Right atrium auricular region (tissue), 2 donors: ENCODE data around the gene COMMD2. TPM values are rescaled to one million over a fixed set of nuclear protein-coding genes. Genes with fewer than 3 reads are reported as not detected.

Experiments used
- DNase-seq: peaks from one replicate; pipeline ENCODE4 v3.0.0-alpha.2; 2019; ENCODE audit warnings: low spot score
- H3K27ac ChIP-seq, 2 donors: fragments of 200-600 bp; sonication (generic); 1 replicate in 1 of 2; 2 replicates in 1 of 2; pipeline ENCODE4 v1.5.1; 2016 to 2019
- H3K27me3 ChIP-seq, 2 donors: fragments of 200-600 bp; sonication (generic); one replicate each; pipeline versions ENCODE4 v1.5.1 to v1.6.0; 2017 to 2019
- H3K36me3 ChIP-seq: fragments of 200-600 bp; sonication (generic); one replicate; pipeline ENCODE4 v1.5.1; 2016
- H3K4me1 ChIP-seq, 2 donors: fragments of 200-600 bp; sonication (generic); one replicate each; pipeline versions ENCODE4 v1.5.1 to v1.6.0; 2017 to 2019
- H3K4me3 ChIP-seq, 2 donors: fragments of 200-600 bp; sonication (generic); 1 replicate in 1 of 2; 2 replicates in 1 of 2; pipeline ENCODE4 v1.5.1; 2017 to 2019; ENCODE audit warnings: mild to moderate bottlenecking in 1 of 2, moderate library complexity in 1 of 2
- H3K9me3 ChIP-seq, 2 donors: fragments of 200-600 bp; sonication (generic); one replicate each; pipeline ENCODE4 v1.5.1; 2019
- total RNA-seq, 2 donors: library from RNA; depleted of rRNA; stranded (reverse); fragments of >200 nt; gene quantifications; one replicate each; pipeline ENCODE4 v1.1.0, GENCODE V29; 2016
- TF ChIP-seq, protein P1 (sequence below), 2 donors: fragments of 200-600 bp; sonication (generic); IDR thresholded peaks; one replicate each; pipeline ENCODE4 v1.5.1; 2019; ENCODE audit warnings: antibody characterized with exemption in 2 of 2

COMMD2 gene
- total RNA-seq, 2 donors from 2014 or later = 10.3 to 10.6 TPM

DNA sequence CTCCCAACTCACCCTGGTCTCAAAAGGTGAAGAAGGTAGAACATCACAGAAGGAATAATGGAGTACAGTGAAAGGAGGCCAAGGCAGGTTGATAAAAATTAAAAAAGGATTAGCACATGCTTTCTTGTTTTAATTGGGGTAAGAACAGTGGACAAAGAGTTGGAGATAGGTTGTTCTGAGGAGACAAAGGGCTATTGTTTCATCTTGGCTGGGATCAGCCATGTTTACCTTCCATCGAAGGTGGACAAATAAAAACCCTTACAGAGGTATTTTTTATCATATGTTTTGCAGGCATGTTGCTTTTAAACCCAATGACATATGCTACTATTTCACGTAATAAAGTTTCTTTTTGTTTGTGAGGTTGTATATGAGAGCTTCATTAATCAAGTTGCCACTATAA lies 12.9 kb downstream of the COMMD2 start:
- H3K9me3 ChIP-seq = no peaks in the 10 kb centered on the region
- H3K36me3 ChIP-seq = peaks cover 35% of the 10 kb centered on the region
- H3K27me3 ChIP-seq = no peaks in the 10 kb centered on the region
- H3K27ac ChIP-seq = no peak overlapping the region
- TF ChIP-seq, protein P1, sequence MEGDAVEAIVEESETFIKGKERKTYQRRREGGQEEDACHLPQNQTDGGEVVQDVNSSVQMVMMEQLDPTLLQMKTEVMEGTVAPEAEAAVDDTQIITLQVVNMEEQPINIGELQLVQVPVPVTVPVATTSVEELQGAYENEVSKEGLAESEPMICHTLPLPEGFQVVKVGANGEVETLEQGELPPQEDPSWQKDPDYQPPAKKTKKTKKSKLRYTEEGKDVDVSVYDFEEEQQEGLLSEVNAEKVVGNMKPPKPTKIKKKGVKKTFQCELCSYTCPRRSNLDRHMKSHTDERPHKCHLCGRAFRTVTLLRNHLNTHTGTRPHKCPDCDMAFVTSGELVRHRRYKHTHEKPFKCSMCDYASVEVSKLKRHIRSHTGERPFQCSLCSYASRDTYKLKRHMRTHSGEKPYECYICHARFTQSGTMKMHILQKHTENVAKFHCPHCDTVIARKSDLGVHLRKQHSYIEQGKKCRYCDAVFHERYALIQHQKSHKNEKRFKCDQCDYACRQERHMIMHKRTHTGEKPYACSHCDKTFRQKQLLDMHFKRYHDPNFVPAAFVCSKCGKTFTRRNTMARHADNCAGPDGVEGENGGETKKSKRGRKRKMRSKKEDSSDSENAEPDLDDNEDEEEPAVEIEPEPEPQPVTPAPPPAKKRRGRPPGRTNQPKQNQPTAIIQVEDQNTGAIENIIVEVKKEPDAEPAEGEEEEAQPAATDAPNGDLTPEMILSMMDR (IDR thresholded peaks at IDR 0.05) = no peak
- H3K4me3 ChIP-seq = no peak overlapping the region
- H3K4me1 ChIP-seq = no peaks in the 10 kb centered on the region
- no peak for DNase-seq

DNA sequence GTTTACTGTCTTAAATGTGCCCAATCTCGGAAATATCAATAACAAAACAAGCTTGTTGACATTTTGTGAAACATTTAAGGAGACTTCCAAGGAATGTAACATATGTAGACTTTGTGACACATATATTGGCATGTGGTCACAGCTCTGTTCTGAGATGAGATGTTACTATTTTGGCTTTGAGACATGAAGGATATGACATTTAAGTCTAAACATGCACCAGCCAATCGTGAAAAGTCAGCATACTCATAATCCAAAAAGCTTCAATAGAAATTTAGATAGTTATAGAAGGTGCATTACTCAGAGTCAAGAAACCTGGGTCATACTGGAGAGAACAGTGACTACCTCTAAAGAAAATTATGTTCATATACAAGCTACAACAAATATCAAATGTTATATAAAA lies 13.4 kb downstream of the COMMD2 start:
- Histone ChIP-seq H3K4me1 (no peaks in the 10 kb centered on the region), H3K27me3 (no peaks in the 10 kb centered on the region), H3K27ac (no peak overlapping the region), H3K4me3 (no peak overlapping the region), H3K9me3 (no peaks in the 10 kb centered on the region), H3K36me3 (peaks cover 30% of the 10 kb centered on the region)
- DNase-seq = no peak
- TF ChIP-seq, protein P1 (IDR thresholded peaks at IDR 0.05) = no peak

DNA sequence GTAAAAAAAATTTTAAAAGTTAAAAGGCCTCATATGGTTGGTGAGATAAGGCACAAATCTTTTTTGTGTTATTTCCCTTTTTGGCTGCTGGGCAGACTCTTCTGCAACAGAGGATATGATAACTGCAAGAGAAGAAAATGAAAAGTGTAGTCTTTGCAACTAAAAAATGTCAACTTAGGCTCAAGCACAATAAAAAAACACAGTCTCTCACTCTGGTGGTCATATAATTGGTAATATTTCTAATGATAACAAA lies 15.4 kb downstream of the COMMD2 start:
- H3K27ac ChIP-seq = no peak overlapping the region
- peaks cover 25% of the 10 kb centered on the region for H3K36me3 ChIP-seq
- H3K4me1 ChIP-seq = no peaks in the 10 kb centered on the region
- no peak for DNase-seq
- H3K27me3 ChIP-seq = no peaks in the 10 kb centered on the region
- TF ChIP-seq, protein P1 (IDR thresholded peaks at IDR 0.05) = no peak
- no peak overlapping the region for H3K4me3 ChIP-seq
- no peaks in the 10 kb centered on the region for H3K9me3 ChIP-seq

DNA sequence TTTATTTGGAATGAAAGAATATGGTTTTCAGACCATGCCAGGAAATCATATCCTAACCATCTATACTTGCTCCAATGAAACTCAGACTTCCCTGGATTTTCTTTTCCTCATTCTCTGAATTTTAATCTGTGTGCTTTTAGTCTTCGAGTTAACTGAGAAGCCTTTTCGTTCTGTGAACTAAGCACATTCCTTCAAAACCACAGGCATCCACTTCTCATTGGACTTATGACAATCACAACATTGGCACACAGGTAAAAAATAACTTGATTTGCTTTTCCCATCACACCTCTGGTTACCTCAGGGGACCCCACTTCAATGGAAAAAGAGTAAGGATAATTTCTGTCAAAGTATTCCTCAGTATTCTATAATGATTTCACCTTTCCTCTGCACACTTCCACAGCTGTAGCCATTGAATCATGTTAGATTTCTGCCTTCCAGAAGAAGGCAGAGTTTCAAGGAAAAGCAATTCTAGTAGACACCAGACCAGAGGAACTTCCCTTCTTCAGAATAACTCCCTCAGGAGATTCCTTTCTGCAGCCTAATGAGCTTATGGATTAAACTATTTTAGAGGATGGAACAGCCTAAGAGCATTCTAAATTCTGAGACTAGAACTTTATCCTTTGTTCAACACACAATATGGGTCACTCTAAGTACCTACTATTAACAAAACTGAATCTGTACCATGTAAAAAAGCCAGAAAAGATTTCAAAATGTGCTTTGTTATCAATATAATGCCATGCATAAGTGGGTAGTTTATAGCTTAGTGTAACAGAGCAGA lies 15.9 kb downstream of the COMMD2 start:
- Histone ChIP-seq H3K36me3 (peaks cover 23% of the 10 kb centered on the region), H3K4me3 (no peak overlapping the region), H3K4me1 (no peaks in the 10 kb centered on the region), H3K9me3 (no peaks in the 10 kb centered on the region), H3K27me3 (no peaks in the 10 kb centered on the region), H3K27ac (no peak overlapping the region)
- no peak for DNase-seq
- TF ChIP-seq, protein P1 (IDR thresholded peaks at IDR 0.05) = no peak

DNA sequence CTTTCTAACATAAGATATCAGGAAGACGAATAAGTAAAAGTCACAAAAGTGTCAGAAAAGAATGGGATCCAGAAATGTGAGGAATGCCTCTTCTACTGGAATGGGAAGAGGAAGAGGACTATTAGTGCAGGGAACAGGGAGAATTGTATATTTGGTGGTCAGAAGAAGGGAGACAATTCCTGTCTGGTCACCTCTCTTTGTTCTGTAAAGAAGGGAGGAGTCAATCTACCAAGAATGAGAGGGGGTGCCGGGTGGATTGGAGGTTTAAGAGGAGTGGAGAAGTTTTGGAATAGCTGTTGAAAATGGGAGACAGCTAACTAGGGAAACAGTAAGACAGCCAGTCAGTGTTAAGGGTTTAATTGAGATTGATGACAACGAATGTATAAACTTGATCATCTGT lies 20.1 kb downstream of the COMMD2 start:
- Histone ChIP-seq H3K4me3 (no peak overlapping the region), H3K4me1 (no peaks in the 10 kb centered on the region), H3K9me3 (no peaks in the 10 kb centered on the region), H3K36me3 (no peaks in the 10 kb centered on the region), H3K27me3 (no peaks in the 10 kb centered on the region), H3K27ac (no peak overlapping the region)
- TF ChIP-seq, protein P1 (IDR thresholded peaks at IDR 0.05) = no peak
- DNase-seq = no peak

DNA sequence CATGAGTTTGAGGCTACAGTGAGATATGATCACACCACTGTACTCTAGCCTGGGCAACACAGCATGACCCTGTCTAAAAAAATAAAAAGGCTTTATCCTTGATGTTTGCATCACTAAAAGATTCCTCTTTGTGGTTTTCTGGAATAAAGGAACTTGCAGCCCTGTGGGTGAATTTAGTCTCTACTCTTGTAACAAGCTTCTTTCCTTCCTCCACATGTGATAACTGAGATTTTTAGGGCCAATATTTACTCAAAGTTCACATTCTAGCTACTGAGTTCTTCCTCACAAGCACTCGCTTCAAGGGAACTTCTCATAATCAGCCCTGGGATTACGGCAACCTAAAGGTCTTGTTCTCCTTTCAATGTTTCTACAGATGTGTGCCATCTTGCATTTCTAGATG lies 24.6 kb downstream of the COMMD2 start:
- Histone ChIP-seq H3K27ac (no peak overlapping the region), H3K4me3 (no peak overlapping the region), H3K9me3 (no peaks in the 10 kb centered on the region), H3K27me3 (no peaks in the 10 kb centered on the region), H3K36me3 (no peaks in the 10 kb centered on the region), H3K4me1 (no peaks in the 10 kb centered on the region)
- TF ChIP-seq, protein P1 (IDR thresholded peaks at IDR 0.05) = no peak
- no peak for DNase-seq
